ENCODE data around the gene TBL1XR1.
"Not testable (repeated sequence)": the region's sequence is repeated elsewhere in the genome, so short reads cannot be mapped to it uniquely, and the experiment has no call there.

TBL1XR1 gene

GRCh38 chr3:177208223-177208622 is 10.9 kb upstream of the TBL1XR1 start:
- no peak for DNase-seq (ENCODE audit: low spot score)

GRCh38 chr3:177206936-177207335 is 9.7 kb upstream of the TBL1XR1 start:
- no peak for DNase-seq (ENCODE audit: low spot score)

GRCh38 chr3:177203689-177204395 is 6.6 kb upstream of the TBL1XR1 start:
- DNase-seq (ENCODE audit: low spot score) = no peak

- not testable (repeated sequence) for DNase-seq (ENCODE audit: low spot score)
These were observed 5.7 kb upstream of the TBL1XR1 start for GRCh38 chr3:177203016-177203415.

- DNase-seq (ENCODE audit: low spot score) = no peak
These were observed 4.6 kb upstream of the TBL1XR1 start for GRCh38 chr3:177201700-177202397.

- DNase-seq (ENCODE audit: low spot score) = no peak
These were observed 2.0 kb upstream of the TBL1XR1 start for GRCh38 chr3:177199206-177199760.

GRCh38 chr3:177197727-177198460 is 612 bp upstream of the TBL1XR1 start:
- DNase-seq (ENCODE audit: low spot score) = peak; percentile 74

GRCh38 chr3:177196456-177197040 is 734 bp downstream of the TBL1XR1 start:
- DNase-seq (ENCODE audit: low spot score) = peak; percentile 48

GRCh38 chr3:177196008-177196455 is 1.2 kb downstream of the TBL1XR1 start:
- peak; percentile 13 for DNase-seq (ENCODE audit: low spot score)

GRCh38 chr3:177195242-177195991 is 1.9 kb downstream of the TBL1XR1 start:
- DNase-seq (ENCODE audit: low spot score) = no peak

GRCh38 chr3:177194299-177194698 is 3.0 kb downstream of the TBL1XR1 start:
- no peak for DNase-seq (ENCODE audit: low spot score)

GRCh38 chr3:177193688-177194268 is 3.5 kb downstream of the TBL1XR1 start:
- DNase-seq (ENCODE audit: low spot score) = no peak

GRCh38 chr3:177193275-177193674 is 4.0 kb downstream of the TBL1XR1 start:
- not testable (repeated sequence) for DNase-seq (ENCODE audit: low spot score)

- peak; percentile 29 for DNase-seq (ENCODE audit: low spot score)
These were observed 6.3 kb downstream of the TBL1XR1 start for GRCh38 chr3:177190756-177191681.

GRCh38 chr3:177190184-177190583 is 7.1 kb downstream of the TBL1XR1 start:
- not testable (repeated sequence) for DNase-seq (ENCODE audit: low spot score)

- DNase-seq (ENCODE audit: low spot score) = not testable (repeated sequence)
These were observed 9.0 kb downstream of the TBL1XR1 start for GRCh38 chr3:177188325-177188724.

- no peak for DNase-seq (ENCODE audit: low spot score)
These were observed 11.0 kb downstream of the TBL1XR1 start for GRCh38 chr3:177186306-177186705.

- no peak for DNase-seq (ENCODE audit: low spot score)
These were observed 12.2 kb downstream of the TBL1XR1 start for GRCh38 chr3:177185035-177185574.

- peak; percentile 26 for DNase-seq (ENCODE audit: low spot score)
These were observed 12.7 kb downstream of the TBL1XR1 start for GRCh38 chr3:177184602-177185001.
